Natural killer cell (primary cell): ENCODE results near the gene GRIN1. TPM values are rescaled to one million over a fixed set of nuclear protein-coding genes. Genes with fewer than 3 reads are reported as not detected.

Experiments used
- ATAC-seq, 3 donors: fragments of 150-1000 bp in 2 of 3; fragments of 200-7000 bp in 1 of 3; cut with Tn5 transposase; 1 replicate in 1 of 3; 2 replicates in 2 of 3; pipeline ENCODE4 v1.10.0; 2021; ENCODE audit warnings: mild to moderate bottlenecking in 2 of 3, moderate library complexity in 2 of 3
- DNase-seq, 2 donors: peaks; one replicate each; pipeline versions ENCODE4 v3.0.0 to v3.0.0-alpha.2; 2013 to 2021; ENCODE audit warnings: mixed read lengths in 1 of 2
- H3K27ac ChIP-seq: one replicate; pipeline ENCODE4 v1.5.1; 2013; ENCODE audit warnings: mild to moderate bottlenecking, low read length
- H3K27me3 ChIP-seq: one replicate; pipeline ENCODE4 v1.6.1; 2013; ENCODE audit warnings: low read length; ENCODE audit not compliant: control insufficient read depth, insufficient read depth
- H3K36me3 ChIP-seq: one replicate; pipeline ENCODE4 v1.6.1; 2013; ENCODE audit warnings: low read length; ENCODE audit not compliant: control insufficient read depth, insufficient read depth
- H3K4me1 ChIP-seq: one replicate; pipeline ENCODE4 v1.6.1; 2013; ENCODE audit warnings: low read length; ENCODE audit not compliant: control insufficient read depth, insufficient read depth
- H3K4me3 ChIP-seq: one replicate; pipeline ENCODE4 v1.5.1; 2013; ENCODE audit warnings: low read length
- H3K9me3 ChIP-seq: one replicate; pipeline ENCODE4 v1.6.1; 2013; ENCODE audit warnings: low read length; ENCODE audit not compliant: control insufficient read depth, insufficient read depth
- H3K27ac Mint-ChIP-seq, 2 donors: one replicate each; pipeline ENCODE4 v1.8.0; 2022; ENCODE audit warnings: mild to moderate bottlenecking in 2 of 2, mixed read lengths in 2 of 2, moderate library complexity in 1 of 2
- H3K27me3 Mint-ChIP-seq, 2 donors: one replicate each; pipeline ENCODE4 v1.8.0; 2022; ENCODE audit warnings: low read depth in 2 of 2, mixed read lengths in 2 of 2
- H3K36me3 Mint-ChIP-seq: one replicate; pipeline ENCODE4 v1.8.0; 2022; ENCODE audit warnings: mixed read lengths
- H3K4me1 Mint-ChIP-seq, 2 donors: one replicate each; pipeline ENCODE4 v1.8.0; 2022; ENCODE audit warnings: mixed read lengths in 2 of 2
- H3K4me3 Mint-ChIP-seq: one replicate; pipeline ENCODE4 v1.8.0; 2022; ENCODE audit warnings: mild to moderate bottlenecking, moderate library complexity, mixed read lengths
- H3K9me3 Mint-ChIP-seq, 2 donors: one replicate each; pipeline ENCODE4 v1.8.0; 2022; ENCODE audit warnings: mixed read lengths in 2 of 2
- WGBS: methylation state at CpG from one replicate; pipeline ENCODE4 v1.1.7; 2013; ENCODE audit warnings: missing lambda C conversion rate; ENCODE audit not compliant: insufficient coverage; 5-methylcytosine and 5-hydroxymethylcytosine counted together
- intact Hi-C: fragments of 100-400 bp; cut with micrococcal nuclease; formaldehyde crosslinking; loops from one replicate; pipeline ENCODE4 v1.14.2; 2022
- total RNA-seq, 4 donors: library from RNA; stranded (reverse); fragments of 120-200 nt in 1 of 4; gene quantifications; one replicate each; pipeline versions ENCODE4 v1.2.3 to v1.2.4, GENCODE V29; 2013 to 2022
- TF ChIP-seq, protein P1 (sequence below): fragments of 200-600 bp; IDR thresholded peaks from one replicate; pipeline ENCODE4 v1.8.0; 2022; ENCODE audit warnings: antibody characterized with exemption

The GRIN1 gene
- total RNA-seq, 3 donors from 2014 or later (not counting 1 experiment from before 2014, with no cell fraction given), result not detected

DNA sequence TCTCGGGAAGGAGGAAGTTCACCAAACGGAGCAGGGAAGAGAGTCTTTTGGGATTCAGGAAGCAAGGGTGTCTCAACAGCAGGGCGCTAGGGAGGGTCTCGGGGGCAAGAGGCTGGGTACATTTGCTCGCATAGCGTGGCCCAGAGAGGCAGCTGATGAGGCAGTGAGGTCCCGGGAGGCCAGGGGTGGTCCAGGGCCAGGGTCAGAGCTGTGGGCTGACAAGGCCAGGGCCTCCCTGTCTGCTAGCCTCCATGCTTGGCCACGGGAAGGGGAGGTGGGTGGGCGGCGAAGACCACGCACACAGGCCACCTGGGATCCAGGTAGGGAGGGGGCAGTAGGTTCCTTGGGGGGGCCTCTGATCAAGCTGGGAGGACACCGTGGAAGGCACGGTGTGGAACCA is 72.6 kb downstream of the GRIN1 start:
- no peaks in the 10 kb centered on the region for H3K27me3 Mint-ChIP-seq
- peaks cover 16% of the 10 kb centered on the region in 2 donors for H3K4me1 Mint-ChIP-seq
- DNase-seq (no peak), ATAC-seq (no peak)
- 88% methylated on average over 13 of the region's 13 CpGs for WGBS
- peaks cover 6% of the 10 kb centered on the region for H3K4me1 ChIP-seq
- no peaks in the 10 kb centered on the region for H3K9me3 Mint-ChIP-seq
- no peak overlapping the region for H3K27ac ChIP-seq
- no peaks in the 10 kb centered on the region for H3K36me3 ChIP-seq
- no peak overlapping the region for H3K27ac Mint-ChIP-seq
- H3K9me3 ChIP-seq, result no peaks in the 10 kb centered on the region
- TF ChIP-seq, protein P1, sequence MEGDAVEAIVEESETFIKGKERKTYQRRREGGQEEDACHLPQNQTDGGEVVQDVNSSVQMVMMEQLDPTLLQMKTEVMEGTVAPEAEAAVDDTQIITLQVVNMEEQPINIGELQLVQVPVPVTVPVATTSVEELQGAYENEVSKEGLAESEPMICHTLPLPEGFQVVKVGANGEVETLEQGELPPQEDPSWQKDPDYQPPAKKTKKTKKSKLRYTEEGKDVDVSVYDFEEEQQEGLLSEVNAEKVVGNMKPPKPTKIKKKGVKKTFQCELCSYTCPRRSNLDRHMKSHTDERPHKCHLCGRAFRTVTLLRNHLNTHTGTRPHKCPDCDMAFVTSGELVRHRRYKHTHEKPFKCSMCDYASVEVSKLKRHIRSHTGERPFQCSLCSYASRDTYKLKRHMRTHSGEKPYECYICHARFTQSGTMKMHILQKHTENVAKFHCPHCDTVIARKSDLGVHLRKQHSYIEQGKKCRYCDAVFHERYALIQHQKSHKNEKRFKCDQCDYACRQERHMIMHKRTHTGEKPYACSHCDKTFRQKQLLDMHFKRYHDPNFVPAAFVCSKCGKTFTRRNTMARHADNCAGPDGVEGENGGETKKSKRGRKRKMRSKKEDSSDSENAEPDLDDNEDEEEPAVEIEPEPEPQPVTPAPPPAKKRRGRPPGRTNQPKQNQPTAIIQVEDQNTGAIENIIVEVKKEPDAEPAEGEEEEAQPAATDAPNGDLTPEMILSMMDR, result no peak
- intact Hi-C loops, result no loop called here
- no peaks in the 10 kb centered on the region for H3K27me3 ChIP-seq
- H3K36me3 Mint-ChIP-seq, result no peaks in the 10 kb centered on the region
- H3K4me3 ChIP-seq, result no peak overlapping the region
- no peak overlapping the region for H3K4me3 Mint-ChIP-seq

DNA sequence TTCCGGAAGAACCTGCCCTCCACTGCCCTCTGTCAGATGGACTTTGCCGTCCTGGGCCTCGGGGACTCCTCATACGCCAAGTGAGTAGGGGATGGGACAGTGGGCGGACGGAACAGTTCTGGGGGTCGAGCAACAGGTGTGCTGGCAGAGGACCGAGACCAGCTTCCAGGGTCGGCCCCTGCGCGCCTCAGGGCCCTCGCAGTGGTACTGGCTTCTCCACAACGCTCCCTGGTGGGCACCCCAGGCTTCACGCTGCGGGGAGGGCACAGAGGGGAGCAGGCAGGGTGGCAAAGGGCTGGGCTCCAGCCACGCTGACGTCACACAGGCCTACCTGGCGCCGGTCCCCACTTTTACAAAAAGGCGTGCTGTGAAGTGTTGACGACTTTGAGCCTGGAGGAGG is 73.6 kb downstream of the GRIN1 start:
- Mint-ChIP-seq H3K36me3 (no peaks in the 10 kb centered on the region), H3K9me3 (no peaks in the 10 kb centered on the region), H3K27me3 (no peaks in the 10 kb centered on the region), H3K4me1 (peaks cover 6% of the 10 kb centered on the region in 2 donors), H3K27ac (no peak overlapping the region), H3K4me3 (no peak overlapping the region)
- Histone ChIP-seq H3K27me3 (no peaks in the 10 kb centered on the region), H3K27ac (no peak overlapping the region), H3K4me3 (no peak overlapping the region), H3K9me3 (no peaks in the 10 kb centered on the region), H3K4me1 (no peaks in the 10 kb centered on the region), H3K36me3 (no peaks in the 10 kb centered on the region)
- DNase-seq (no peak), ATAC-seq (no peak)
- TF ChIP-seq, protein P1, result no peak
- WGBS, result 94% methylated on average over 21 of the region's 21 CpGs
- intact Hi-C loops, result no loop called here

DNA sequence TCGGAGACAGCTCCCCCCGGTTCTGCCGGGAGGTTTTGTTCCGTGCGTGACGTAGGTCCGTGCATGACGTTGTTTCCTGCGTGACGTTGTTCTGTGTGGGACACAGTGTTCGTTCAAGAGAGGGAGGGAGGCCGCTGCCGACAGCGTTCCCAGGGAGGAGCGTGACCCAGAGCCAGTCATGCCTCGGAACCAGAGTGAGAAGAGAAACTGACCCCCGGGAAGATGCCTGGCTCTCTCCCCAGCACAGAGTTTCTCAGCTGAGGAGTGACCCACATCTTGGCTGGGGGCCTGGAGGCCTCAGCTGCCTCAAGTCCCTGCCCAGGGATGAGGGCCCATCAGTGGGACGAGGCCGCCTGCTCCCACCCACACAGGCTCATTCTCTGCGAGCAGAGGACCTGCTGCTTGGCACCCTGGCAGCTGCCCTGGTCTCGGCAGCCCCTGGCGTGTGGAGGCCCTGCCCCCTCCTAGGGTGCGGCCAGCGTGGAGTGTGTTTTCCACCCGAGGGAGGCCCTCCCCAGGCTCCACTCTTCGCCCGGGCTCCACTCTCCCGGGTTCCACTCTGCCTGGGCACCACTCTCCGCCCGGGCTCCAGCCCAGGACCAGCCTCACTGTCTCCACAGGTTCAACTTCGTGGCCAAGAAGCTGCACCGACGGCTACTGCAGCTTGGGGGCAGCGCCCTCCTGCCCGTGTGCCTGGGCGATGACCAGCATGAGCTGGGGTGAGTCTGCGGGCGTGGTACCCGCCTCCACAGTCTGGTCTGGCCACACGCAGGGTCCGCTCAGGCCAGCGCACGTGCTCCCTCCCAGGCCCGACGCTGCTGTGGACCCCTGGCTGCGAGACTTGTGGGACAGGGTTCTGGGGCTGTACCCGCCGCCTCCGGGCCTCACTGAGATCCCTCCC is 74.5 kb downstream of the GRIN1 start:
- intact Hi-C loops, result no loop called here

More for the DNA sequence above, 74.5 kb downstream of the GRIN1 start:
- H3K9me3 Mint-ChIP-seq, result no peaks in the 10 kb centered on the region
- no peaks in the 10 kb centered on the region for H3K27me3 ChIP-seq
- H3K27ac ChIP-seq, result no peak overlapping the region
- ATAC-seq (no peak), DNase-seq (no peak)
- H3K27ac Mint-ChIP-seq, result no peak overlapping the region
- TF ChIP-seq, protein P1, result no peak
- H3K4me1 Mint-ChIP-seq, result peaks cover 3 to 6% of the 10 kb centered on the region in 2 donors
- H3K4me1 ChIP-seq, result no peaks in the 10 kb centered on the region
- H3K4me3 Mint-ChIP-seq, result no peak overlapping the region
- H3K36me3 Mint-ChIP-seq, result no peaks in the 10 kb centered on the region
- no peaks in the 10 kb centered on the region for H3K36me3 ChIP-seq
- no peaks in the 10 kb centered on the region for H3K27me3 Mint-ChIP-seq
- H3K4me3 ChIP-seq, result no peak overlapping the region
- H3K9me3 ChIP-seq, result no peaks in the 10 kb centered on the region
- 95% methylated on average over 49 of the region's 49 CpGs for WGBS
